Measurements from ENCODE around the gene GNG5.
A peak's percentile ranks its signal among the peaks of the same experiment; 100 is the strongest.
"Not testable (repeated sequence)": the region's sequence is repeated elsewhere in the genome, so short reads cannot be mapped to it uniquely, and the experiment has no call there.

Gene GNG5

DNA sequence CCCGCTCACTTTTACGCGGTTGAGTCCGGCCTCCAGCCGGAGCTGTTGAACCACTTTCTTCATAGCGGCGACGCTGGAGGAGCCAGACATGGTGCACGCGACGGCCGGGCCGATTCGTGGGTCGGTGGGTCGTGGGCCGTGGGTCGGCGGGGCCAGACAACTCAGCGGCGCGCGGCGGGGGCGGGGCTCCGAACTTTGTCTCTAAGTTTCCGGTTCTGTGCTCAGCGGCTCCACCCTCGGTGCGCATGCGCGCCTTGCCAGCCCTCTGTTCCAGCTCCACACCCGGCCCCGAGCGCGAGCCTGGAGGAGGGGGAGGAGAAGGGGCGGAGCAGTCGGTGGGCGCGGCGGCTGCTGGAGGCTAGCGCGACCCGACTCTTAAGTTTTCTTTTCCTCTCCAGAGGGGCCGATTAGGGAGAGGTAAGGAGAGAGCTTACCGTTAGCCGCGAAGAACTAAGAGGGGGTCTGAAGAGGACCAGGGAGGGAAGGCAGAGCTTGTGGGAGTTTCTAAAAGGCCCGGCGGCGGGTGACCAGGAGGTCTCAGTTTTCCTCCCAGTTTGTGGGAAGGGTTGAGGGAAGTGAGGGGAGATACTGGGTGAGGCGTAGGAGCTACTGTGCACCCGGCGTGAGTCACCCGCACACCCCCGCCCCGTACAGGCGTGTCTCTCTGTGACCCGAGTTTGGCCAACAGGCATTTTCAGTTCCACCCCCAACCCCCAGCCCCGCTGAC is at the start of gene GNG5, which contains the start of gene SPATA1:
Gene GNG5, minus strand, starts transcription at position 580 of the 727 bp plus-strand sequence. Its CDS starts 490 bp downstream, at position 90.
Gene SPATA1, plus strand, starts transcription at position 385 of the 727 bp plus-strand sequence. CDS start 9,974 bp downstream, outside the sequence.
- DNase-seq = peak; percentile 92

DNA sequence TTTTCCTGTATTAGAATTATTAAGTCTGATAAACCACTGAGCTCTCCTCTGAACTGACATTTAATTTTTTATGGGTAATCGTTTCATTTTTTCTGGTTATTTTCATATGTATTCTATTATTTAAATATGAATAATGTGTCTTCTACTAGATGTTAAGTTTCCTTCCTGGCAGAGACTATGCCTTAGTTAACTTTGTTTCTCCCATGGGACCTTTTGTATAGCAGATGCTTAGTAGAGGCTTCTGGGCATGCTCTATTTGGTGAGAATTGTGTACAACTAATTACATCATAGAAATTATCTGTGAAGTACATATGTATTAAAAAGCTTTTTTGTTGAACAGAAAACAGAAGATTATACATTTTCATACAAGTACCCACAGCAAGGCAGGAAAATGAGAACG is 44.4 kb upstream of the GNG5 start:
- DNase-seq = peak; percentile 6

DNA sequence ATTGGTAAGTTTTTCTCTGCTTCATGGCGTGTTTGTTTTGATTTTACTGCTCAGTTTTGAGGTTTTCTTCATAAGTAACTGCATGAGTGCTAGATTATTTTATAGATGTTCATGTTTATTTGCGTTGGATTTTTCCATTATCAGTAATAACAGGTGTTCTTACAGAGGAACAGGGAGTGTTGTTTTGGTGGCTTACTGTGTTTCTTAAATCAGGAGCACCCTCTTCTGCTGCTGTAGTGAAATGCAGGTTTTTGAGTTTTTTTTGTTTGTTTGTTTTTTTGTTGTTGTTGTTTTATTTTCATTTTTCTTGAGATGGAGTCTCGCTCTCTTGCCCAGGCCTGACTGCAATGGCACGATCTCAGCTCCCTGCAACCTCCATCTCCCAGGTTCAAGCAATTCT is 35.3 kb upstream of the GNG5 start:
- no peak for DNase-seq

DNA sequence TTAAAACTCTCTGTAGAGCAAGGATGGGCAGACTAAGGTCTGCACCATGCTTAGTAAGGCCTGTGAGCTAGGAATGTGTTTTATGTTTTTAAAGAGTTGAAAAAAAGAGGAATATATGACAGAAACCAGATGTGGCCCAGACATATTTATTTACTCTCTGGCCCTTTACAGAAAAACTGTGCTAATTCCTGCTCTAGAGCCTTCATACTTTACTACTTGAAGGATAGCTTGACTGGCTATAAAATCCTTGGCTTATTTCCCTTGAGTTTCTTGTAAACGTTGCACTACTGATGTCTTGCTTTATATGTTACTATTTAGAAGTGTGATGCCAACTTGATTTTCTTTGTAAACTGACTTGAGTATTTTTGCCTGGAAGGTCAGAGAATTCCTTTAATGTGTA is 34.4 kb upstream of the GNG5 start:
- no peak for DNase-seq

DNA sequence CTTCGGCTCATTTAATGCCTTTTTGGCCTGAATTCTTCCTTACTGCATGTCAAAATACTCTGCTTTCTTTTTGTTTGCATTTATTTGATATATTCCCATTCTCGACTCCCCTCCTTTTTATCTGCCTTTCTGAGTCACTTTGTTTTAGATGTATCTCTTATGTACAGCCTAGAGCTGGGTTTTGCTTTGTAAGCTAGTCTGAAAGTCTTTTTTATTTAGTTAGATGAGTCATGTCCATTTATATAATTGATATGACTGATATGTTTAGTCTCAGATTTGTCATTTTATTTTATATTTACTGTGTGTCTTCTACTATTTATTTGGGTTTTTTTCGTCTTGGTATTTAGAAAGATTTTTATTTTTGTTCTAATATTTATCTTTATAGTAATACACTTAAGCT is 33.6 kb upstream of the GNG5 start:
- DNase-seq = no peak

DNA sequence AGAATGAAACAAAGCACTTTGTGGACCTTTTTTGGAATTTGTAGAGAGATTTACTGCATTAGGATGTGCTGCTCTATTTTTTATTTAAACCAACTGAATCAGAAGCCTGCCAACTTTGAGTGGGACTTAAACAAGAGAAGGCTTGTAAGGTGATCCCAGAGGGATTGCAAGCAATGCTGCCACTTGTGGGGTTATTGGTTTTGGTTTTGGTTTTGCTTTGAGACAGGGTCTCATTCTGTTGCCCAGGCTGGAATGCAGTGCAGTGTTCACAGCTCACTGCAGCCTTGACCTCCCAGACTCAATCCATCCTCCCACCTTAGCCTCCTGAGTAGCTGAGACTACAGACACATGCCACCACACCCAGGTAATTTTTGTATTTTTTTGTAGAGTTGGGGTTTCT is 32.2 kb upstream of the GNG5 start:
- no peak for DNase-seq

DNA sequence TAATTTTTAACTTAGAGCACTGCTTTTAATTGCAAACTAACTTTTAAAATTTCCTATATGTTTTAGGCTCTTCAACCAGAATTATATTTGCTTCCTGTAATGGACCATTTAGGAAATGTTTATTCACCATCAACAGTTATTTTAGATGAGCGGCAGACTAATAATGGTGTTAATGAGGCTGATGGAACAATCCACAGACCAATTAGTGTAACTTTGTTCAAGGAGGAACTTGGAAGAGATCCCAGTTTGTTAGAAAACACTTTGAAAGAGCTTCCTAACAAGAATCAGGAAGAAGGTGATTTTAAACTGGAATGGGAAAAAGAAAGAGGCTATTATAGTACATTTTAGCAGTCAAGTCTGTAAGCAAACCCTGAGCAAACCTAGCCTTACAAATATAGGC is 19.4 kb upstream of the GNG5 start:
- no peak for DNase-seq

DNA sequence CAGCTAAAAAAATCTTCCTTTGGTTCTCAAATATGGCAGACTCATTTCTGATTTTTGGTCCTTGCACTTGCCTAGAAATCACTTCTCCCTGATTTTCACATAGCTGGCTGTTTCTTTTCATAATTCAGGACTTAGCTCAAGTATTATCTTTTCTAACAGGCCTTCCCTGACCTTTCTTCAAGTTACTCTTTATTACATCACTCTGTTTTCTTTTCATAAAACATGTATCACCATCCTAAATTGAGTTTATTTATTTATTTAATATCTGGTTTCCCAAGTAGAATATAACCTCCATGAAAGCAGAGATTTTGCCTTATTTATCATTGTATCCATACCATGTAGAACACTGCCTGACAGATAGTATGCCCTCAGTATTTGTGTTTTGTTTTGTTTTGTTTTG is 18.2 kb upstream of the GNG5 start:
- DNase-seq = no peak

DNA sequence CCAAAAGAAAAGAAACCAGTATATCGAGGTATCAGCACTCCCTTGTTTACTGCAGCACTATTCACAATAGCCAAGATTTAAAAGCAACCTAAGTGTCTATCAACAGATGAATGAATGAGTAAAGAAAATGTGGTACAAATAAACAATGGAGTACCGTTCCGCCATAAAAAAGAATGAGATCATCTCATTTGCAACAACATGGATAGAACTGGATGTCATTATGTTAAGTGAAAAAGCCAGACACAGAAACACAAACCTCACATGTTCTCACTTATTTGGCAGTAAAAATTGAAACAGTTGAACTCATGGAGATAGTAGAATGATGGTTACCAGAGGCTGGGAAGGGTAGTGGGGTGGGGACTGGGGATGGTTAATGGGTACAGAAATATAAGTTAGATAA is 4.3 kb upstream of the GNG5 start:
- DNase-seq = no peak

DNA sequence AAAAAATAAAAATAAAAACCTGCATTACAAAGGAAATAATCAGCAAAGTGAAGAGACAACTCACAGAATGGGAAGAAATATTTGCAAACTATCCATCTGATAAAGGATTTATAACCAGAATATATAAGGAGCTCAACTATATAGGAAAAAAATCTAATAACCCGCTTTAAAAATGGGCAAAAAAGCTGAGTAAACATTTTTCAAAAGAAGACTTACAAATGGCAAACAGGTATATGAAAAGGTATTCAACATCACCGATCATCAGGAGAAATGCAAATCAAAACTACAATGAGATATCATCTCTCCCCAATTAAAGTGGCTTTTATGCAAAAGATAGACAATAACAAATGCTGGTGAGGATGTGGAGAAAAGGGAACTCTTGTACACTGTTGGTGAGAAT is 3.8 kb upstream of the GNG5 start:
- DNase-seq = no peak

DNA sequence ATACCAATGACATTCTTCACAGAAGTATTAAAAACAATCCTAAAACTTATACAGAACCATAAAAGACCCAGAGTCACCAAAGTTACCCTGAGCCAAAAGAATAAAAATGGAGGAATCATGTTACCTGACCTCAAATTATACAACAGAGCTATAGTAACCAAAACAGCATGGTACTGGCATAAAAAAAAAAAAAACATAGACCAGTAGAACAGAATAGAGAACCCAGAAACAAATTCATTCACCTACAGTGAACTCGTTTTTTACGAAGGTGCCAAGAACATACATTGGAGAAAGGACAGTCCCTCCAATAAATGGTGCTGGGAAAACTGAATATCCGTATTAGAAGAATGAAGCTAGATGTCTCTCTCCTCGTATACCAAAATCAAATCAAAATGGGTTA is 2.6 kb upstream of the GNG5 start:
- DNase-seq = no peak

DNA sequence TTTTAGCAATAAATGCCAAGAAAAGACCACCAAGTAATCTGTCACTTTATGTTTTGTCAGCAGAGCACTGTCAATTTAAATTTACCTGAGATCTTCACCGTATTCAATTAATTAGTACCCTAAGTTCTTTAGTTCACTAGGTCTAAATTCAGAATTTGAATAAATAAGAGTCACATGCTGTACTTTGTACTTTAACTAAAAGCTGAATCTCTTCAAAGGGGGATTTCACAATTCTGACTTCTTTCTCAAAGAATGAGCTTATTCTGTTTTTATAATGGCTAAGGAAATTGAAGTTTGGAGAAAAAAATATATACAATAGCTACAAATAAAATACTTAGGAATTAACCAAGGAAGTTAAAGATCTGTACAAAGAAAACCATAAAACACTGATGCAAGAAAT is 2.1 kb upstream of the GNG5 start:
- no peak for DNase-seq

DNA sequence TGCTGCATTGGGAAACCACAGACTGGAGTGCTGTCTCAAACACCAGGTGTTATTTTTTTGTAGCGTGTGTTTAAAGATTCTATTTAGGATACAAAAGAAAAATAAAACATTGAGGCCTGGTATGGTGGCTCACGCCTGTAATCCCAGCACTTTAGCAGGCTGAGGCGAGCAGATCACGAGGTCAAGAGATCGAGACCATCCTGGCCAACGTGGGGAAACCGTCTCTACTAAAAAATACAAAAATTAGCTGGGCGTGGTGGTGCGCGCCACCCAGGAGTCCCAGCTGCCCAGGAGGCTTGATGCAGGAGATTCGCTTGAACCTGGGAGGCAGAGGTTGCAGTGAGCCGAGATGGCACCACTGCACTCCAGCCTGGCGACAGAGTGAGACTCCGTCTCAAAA is 1.5 kb upstream of the GNG5 start:
- not testable (repeated sequence) for DNase-seq

DNA sequence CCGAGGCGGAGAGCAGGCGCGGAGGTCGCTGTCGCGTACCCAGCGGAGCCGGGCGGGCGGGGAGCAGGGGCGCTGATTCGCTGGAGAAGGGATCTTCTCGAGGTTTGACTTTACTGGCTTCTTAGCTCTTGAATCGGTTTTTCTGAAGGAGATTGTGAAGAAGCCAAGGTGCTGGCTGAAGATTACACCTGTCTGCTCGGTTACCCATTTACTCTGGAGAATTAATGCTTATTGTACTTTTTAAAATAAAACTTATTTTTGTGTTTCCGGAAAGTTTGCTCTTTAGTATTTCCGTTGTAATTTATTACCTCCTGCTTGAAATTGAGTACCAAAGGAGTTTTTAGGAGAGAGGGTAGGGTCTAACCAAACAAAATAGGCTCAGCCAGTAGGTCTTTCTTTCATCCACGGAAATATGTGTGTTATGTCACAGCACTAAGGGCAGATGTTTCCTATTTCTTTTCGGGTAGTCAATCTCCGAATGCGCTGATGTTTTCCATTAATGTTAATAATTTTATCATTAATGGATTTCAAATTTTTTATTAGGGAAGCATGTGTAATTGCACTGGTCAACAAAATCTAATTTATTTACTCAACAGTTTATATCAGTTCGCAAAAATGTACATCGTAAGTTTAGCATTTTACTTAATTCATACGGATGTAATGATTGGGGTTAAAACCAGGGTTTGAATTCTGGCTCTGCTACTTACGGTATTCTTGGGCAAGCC is 510 bp upstream of the GNG5 start:
- DNase-seq = no peak

DNA sequence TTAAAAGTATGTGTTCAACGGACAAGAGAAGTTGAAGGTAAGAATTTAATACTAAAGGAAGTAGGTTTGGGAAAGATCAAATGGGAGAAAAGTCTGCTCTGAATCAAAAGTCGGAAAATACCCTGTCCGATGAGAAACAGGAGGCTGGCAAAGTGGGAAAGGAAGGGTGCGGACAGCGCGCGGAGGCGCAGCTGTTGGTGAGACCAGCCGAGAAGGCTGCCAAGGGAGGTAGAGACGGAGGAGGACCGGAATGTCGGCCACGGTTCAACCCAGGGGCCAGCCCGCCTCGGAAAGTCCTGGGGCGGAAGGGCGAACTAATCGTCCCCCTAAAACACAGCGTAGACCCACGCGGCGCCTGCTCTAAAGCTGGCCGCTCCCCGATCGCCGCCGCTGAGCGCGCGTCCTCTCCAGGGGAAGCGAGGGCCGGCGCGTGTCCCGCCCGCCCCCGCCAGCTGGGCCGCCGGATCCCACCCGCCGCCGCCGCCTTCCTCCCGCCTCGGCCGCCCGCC is 834 bp downstream of the GNG5 start:
- DNase-seq = no peak

DNA sequence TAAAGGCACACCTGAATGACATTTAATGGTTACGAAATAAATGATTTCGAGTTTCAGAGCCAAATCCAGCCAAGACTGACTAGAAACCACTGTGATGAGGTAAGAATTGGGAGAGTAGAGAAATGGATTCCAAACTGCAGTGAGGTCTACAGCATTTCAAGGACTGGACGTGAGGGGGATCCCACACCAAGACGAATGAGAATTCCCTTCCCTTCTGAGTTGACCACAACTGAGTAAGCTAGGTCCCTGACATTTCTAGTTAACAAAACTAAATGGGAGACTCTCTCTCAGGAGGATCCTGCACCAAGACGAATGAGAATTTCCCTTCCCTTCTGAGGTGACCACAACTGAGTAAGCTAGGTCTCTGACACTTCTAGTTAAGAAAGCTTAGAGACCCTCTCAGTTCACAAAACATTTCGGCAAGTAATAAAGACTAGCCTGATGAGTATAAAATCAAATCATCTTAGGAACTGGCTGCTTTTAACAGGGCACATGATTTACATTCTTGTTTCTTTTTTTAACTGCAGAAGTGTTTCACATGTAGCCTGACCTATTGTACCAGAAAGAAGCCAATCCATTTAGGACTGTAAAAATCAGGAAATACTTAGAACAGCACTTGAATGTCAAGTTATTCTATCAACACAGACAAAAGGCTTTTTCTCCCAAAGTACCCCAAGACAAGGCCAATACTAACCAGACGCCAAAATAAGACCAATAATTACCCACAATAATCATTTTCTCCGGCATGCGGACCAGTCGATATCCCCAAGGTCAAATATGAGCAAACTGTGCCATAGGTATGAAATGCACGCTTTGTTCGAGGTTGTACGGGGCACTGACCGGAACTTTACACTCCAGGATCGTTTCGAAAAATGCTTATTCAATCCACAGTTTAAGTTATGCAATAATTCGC is 1.5 kb downstream of the GNG5 start:
- no peak for DNase-seq

DNA sequence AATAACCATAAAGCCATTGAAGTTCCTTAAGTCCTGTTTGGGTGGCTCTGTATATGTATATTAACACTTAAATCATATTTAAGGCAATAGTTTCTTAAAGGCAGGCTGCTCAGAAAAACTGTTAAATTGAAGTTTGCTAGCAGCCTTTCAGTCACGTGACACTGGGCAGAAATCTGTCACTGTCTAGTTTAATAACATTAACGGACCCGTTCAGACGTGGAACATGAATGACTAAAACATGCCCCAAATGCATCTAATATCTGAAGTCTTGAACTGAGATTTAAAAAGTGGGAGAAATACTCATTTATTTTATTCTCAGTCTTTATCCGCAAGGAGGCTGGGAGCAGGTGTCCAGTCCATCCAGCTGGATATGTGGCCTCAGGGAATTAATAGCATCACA is 3.5 kb downstream of the GNG5 start:
- no peak for DNase-seq

DNA sequence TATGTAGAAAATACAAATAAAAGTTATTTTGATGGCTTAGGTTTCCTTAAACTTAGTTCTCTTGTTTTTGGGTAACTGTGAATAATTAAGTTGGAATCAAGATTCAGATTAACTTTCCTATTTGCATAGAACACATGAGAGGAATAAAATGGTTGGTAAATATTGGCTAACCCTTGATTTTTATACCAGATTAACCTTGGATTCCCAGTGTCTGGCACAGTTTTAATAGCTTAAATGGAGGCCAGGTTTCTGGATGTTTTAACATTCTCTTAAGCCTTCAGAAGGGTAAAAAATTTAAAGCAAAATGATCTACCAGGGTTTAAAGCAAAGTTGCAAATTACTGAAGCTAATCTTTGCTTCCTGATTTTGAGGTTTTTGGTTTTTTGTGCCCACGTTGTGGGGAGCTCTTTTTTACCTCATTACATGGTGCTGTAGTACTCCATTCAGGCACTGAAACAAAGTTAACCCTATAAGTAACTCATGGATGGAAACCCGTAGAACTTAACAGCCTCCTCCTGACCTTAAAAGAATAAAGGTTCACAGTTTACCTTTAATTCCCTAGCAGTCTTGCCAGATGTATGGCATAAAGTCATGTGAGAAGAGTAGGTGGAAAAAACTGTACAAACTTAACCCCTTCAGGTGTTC is 8.6 kb downstream of the GNG5 start:
- no peak for DNase-seq

DNA sequence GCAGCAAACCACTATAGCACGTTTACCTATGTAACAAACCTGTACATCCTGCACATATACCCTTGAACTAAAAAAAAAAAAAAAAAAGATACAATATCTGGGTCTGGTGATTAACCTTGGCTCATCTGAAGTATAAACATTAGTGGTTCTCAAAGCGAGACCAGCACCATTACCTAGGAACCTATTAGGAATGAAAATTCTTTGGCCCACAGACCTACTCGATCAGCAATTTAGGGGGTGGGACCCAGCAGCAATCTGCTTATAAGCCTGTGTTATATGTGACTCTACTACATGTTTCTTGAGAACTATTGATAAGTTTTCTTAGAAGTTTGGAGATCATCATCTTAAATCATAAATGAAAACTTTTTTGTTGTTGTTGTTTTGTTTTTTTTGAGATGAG is 9.9 kb downstream of the GNG5 start:
- no peak for DNase-seq

DNA sequence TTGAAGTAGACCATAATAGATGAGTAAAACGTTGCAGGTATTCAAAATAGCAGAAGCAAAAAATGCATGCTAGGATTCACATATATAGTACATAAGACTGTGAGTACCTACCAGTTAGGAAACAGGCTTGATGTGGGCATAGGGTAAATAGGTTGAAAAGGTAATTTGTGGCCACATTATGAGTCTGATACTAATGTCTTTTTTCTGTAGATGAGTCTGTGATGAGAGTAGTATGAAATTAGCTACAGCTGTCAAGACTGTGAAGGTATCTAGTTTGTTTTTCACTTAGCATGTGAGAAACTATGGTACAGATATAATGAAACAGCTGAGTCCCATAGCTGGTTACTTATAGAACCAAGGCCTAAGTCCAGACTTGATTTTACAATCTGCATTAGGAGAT is 12.6 kb downstream of the GNG5 start:
- DNase-seq = no peak

DNA sequence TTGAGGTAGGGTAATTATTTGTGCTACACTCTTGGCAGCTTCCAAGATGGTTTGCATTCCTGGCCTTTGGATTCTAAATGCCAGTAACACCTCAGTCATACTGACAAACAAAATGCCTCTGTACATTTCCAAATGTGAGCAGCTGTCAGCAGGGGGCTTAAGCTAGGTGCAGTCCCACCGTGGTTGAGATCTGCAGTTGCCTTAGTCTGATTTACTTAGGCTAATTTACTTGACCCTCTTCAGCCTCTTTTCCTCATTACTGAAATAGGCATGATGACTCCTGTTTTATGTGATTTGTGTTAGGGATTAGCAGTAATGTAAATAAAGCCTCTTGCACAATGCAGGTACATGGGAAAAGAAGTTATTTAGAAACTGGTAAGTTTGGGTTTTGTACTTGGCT is 13.7 kb downstream of the GNG5 start:
- DNase-seq = no peak

DNA sequence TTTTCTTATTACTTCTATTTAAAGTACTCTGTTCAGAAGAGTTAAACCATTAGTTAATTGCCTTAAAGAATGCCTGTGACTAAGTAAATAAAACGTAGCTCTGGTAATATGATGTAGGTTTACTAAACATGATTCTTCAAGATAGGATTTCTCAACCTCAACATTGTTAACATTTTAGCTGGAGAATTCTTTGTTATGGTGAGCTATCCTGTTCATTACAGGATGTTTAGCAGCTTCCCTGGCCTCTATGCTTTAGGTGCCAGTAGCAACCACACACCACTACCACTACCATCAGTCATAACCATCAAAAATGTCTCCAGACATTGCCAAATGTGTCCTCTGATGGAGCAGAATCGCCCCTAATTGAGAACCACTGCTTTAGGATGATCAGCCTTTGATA is 16.6 kb downstream of the GNG5 start:
- no peak for DNase-seq

DNA sequence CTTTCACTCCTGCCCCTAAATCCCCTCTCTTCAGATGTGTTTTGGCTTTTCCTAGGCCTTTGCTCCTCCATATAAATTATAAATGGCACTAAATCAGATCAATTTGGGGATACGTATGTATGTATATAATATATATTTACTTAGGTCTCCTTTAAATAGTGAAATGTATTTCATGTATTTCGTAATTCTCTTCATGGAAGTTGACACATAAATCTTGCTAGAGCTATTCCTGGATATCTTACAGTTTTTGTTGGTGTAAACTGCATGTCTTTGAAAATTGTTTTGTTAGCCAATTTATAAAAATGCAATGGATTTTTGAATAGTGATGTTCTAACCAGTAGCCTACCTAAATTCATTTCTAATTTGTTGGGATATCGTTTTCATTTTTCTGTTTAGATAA is 18.3 kb downstream of the GNG5 start:
- DNase-seq = no peak

All from NCI-H1694 (cell line).